Muscle of leg (tissue), 11 donors: ENCODE data around the gene CFI. TPM values are rescaled to one million over a fixed set of nuclear protein-coding genes. Genes with fewer than 3 reads are reported as not detected.

ENCODE experiments used
- DNase-seq: peaks from one replicate; pipeline ENCODE4 v3.0.0; 2013
- H3K27ac ChIP-seq: one replicate; pipeline ENCODE4 v1.5.1; 2013; ENCODE audit warnings: mild to moderate bottlenecking, low read length, control low read depth
- H3K27me3 ChIP-seq: one replicate; pipeline ENCODE4 v1.6.1; 2013; ENCODE audit warnings: low read length; ENCODE audit not compliant: control insufficient read depth, insufficient read depth
- H3K36me3 ChIP-seq: one replicate; pipeline ENCODE4 v1.6.1; 2013; ENCODE audit warnings: low read length; ENCODE audit not compliant: control insufficient read depth, insufficient read depth
- H3K4me1 ChIP-seq: one replicate; pipeline ENCODE4 v1.6.1; 2013; ENCODE audit warnings: low read length; ENCODE audit not compliant: control insufficient read depth, insufficient read depth
- H3K4me3 ChIP-seq: one replicate; pipeline ENCODE4 v1.5.1; 2013; ENCODE audit warnings: low read length, control low read depth
- H3K9me3 ChIP-seq: replicated peaks from 2 replicates; pipeline ENCODE4 v1.6.1; 2013; ENCODE audit warnings: low read depth, low read length; ENCODE audit not compliant: control insufficient read depth
- WGBS: methylation state at CpG from one replicate; pipeline ENCODE4 v1.1.5; 2013; ENCODE audit warnings: missing lambda C conversion rate; ENCODE audit not compliant: insufficient coverage; 5-methylcytosine and 5-hydroxymethylcytosine counted together
- polyA plus RNA-seq, 8 donors: library from polyadenylated mRNA; unstranded; fragments of 120-200 nt; gene quantifications; one replicate each; pipeline versions ENCODE4 v1.2.1 to v1.2.3, GENCODE V29; 2013; ENCODE audit warnings: inconsistent platforms in 1 of 8, low replicate concordance in 1 of 8; ENCODE audit not compliant: insufficient read length in 8 of 8, insufficient read depth in 1 of 8
- total RNA-seq: library from RNA; stranded (reverse); fragments of 120-200 nt; gene quantifications from one replicate; pipeline ENCODE4 v1.2.4, GENCODE V29; 2013

Gene CFI
- total and polyA plus RNA-seq, 9 donors: 3.8 to 15.5 (median 6.8) TPM

DNA sequence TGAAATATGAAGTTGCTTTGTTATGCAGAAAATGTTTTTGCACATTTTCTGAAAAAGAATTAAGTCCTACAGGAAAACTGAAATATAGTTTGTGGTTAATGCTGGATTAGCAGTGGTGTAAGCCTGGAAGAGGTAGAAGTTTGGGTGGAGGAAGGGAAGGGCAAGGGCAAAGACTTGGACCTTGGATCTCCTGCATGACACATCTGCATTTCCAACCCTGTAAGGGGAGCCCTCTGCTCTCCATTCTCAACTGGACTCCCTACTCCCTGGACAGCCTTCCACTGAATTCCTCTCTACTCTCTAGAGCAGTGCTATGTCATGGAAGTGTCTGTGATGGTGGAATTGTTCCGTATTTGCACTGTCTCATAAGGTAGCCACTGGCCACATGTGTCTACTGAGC, 103.1 kb downstream of the CFI start:
- Histone ChIP-seq H3K4me1 (peaks cover 12% of the 10 kb centered on the region), H3K27ac (no peak overlapping the region), H3K9me3 (no peaks in the 10 kb centered on the region), H3K36me3 (peaks cover 13% of the 10 kb centered on the region), H3K4me3 (no peak overlapping the region), H3K27me3 (no peaks in the 10 kb centered on the region)
- DNase-seq: no peak
- WGBS: no CpG with 5 or more reads among the region's 1 CpG

- no peak overlapping the region for H3K27ac ChIP-seq
- DNase-seq: no peak
- no CpG with 5 or more reads among the region's 1 CpG for WGBS
- no peaks in the 10 kb centered on the region for H3K27me3 ChIP-seq
- H3K4me3 ChIP-seq: no peak overlapping the region
- no peaks in the 10 kb centered on the region for H3K9me3 ChIP-seq
- H3K4me1 ChIP-seq: no peaks in the 10 kb centered on the region
- peaks cover 32% of the 10 kb centered on the region for H3K36me3 ChIP-seq
These were observed 110.3 kb downstream of the CFI start for GRCh38 chr4:109691411-109691920.

Other genes starting within 250 kb of the CFI start
- gene MCUB, start 241.8 kb downstream of the CFI start, total RNA-seq: 10.7 TPM
- 10 to 100 TPM in 1 of 8 donors, 1 to 10 TPM in 7; 7.4 to 10.8 (median 8.9) TPM for gene MCUB, start 241.8 kb downstream of the CFI start, polyA plus RNA-seq
- gene CASP6, start 98.6 kb downstream of the CFI start, total RNA-seq: 13.1 TPM
- 10 to 100 TPM; 12.4 to 21.3 (median 16.5) TPM for gene CASP6, start 98.6 kb downstream of the CFI start, polyA plus RNA-seq
- gene PLA2G12A, start 71.9 kb downstream of the CFI start, total RNA-seq: 16.4 TPM
- 10 to 100 TPM in 7 of 8 donors, 1 to 10 TPM in 1; 9.8 to 17.3 (median 13.3) TPM for gene PLA2G12A, start 71.9 kb downstream of the CFI start, polyA plus RNA-seq
- 3.9 TPM for gene GAR1, start 13.8 kb upstream of the CFI start, total RNA-seq
- 10 to 100 TPM; 23.8 to 43.9 (median 35.7) TPM for gene GAR1, start 13.8 kb upstream of the CFI start, polyA plus RNA-seq
- gene RRH, start 26.0 kb upstream of the CFI start, total RNA-seq: 0.18 TPM
- under 1 TPM; 0.11 to 0.36 (median 0.24) TPM for gene RRH, start 26.0 kb upstream of the CFI start, polyA plus RNA-seq
- 0.09 TPM for gene LRIT3, start 46.1 kb upstream of the CFI start, total RNA-seq
- under 1 TPM; 0.09 to 0.76 (median 0.26) TPM for gene LRIT3, start 46.1 kb upstream of the CFI start, polyA plus RNA-seq
- 9.4 TPM for gene EGF, start 110.9 kb upstream of the CFI start, total RNA-seq
- gene EGF, start 110.9 kb upstream of the CFI start, polyA plus RNA-seq: 10 to 100 TPM in 2 of 8 donors, 1 to 10 TPM in 6; 1.9 to 13.7 (median 5.9) TPM